ENCODE measurements around the gene EXD3. TPM values are rescaled to one million over a fixed set of nuclear protein-coding genes. Genes with fewer than 3 reads are reported as not detected.

EXD3 gene
- total and polyA plus RNA-seq, 2 of the 13 experiments (the other 11 are each of a cell fraction or from before 2014, with no cell fraction given) = 2.7 to 4.8 TPM

DNA sequence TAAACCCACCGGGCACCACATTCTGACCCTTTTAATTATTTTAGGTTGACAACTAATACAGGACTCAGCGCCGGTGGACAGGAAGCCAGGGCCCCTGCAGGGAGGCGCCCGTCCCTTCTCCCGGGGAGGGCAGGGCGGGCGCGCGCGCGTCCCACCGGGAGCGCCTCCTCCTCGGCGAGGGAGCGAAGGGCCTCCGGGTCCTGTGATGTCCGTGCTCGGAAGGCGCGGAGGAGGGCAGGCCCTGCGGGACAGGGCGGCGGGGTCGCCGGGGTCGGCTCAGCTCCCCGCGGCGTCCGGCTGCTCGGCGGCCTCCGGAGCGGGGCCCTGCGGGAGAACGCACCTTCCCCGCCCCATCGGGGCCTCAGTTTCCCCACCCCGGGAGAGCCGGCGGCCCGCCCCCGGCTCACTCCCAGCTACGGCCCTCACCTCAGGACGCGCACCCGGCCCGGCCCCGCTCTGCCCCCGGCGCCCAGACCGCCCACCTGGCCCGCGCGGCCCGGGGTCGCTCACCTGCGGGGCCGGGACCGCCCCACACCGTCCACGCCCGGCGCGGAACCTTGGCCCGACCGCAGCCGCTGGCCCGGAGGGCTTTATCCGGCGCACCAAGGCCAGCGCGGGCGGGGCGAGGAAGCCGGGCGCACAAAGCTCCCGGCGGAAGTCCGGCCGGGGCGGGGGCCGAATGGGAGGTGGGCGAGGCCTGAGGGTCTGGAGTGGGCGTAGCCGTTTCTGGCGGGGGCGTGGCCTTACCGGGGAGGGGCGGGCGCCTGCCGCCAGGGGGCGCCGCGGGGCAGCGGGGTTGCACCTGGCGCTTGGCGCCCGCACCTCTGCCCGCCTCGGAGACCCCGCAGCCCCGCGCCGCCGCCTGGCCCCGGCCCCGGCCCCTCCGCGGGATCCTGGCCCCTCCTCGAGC is at the start of gene EXD3, which contains the start of gene NOXA1 (continued):
- TF ChIP-seq NBN (conservative IDR thresholded peaks at IDR 0.05) (no peak), RNF2 (conservative IDR thresholded peaks at IDR 0.05; ENCODE audit: low read depth) (no peak), ZNF350 (CRISPR knock-in tag; IDR thresholded peaks at IDR 0.05; ENCODE audit: borderline replicate concordance, low read depth) (no peak), ZNF557 (CRISPR knock-in tag; IDR thresholded peaks at IDR 0.05) (no peak), ZNF331 (CRISPR knock-in tag; IDR thresholded peaks at IDR 0.05) (peak; percentile 84), RORA (CRISPR knock-in tag; IDR thresholded peaks at IDR 0.05) (no peak), ZNF3 (CRISPR knock-in tag; IDR thresholded peaks at IDR 0.05) (no peak), RBAK (CRISPR knock-in tag; IDR thresholded peaks at IDR 0.05) (no peak), ZNF891 (CRISPR knock-in tag; IDR thresholded peaks at IDR 0.05) (0 out of 2 replicates have a peak, but pooled peaks have one; percentile 30), ZBTB49 (CRISPR knock-in tag; IDR thresholded peaks at IDR 0.05; ENCODE audit: borderline replicate concordance) (no peak), NR2C2 (CRISPR knock-in tag; IDR thresholded peaks at IDR 0.05; ENCODE audit: borderline replicate concordance) (peak; percentile 84), KMT2A (CRISPR knock-in tag; IDR thresholded peaks at IDR 0.05) (peak; percentile 79), ZNF367 (CRISPR knock-in tag; IDR thresholded peaks at IDR 0.05; ENCODE audit: borderline replicate concordance) (no peak), IRX3 (CRISPR knock-in tag; IDR thresholded peaks at IDR 0.05; ENCODE audit: borderline replicate concordance, low read depth) (peak; percentile 78; the same call in 1 of the 2 replicates), SALL2 (CRISPR knock-in tag; IDR thresholded peaks at IDR 0.05) (peak; percentile 91), ZIK1 (CRISPR knock-in tag; IDR thresholded peaks at IDR 0.05; ENCODE audit: borderline replicate concordance, low read depth) (peak; percentile 78; the same call in 1 of the 2 replicates), ZNF260 (CRISPR knock-in tag; IDR thresholded peaks at IDR 0.05; ENCODE audit: borderline replicate concordance, low read depth) (no peak), CREB1 (IDR thresholded peaks at IDR 0.05) (no peak), CREB1 (CRISPR knock-in tag; IDR thresholded peaks at IDR 0.05) (no peak), POGZ (CRISPR knock-in tag; IDR thresholded peaks at IDR 0.05) (peak; percentile 69; the same call in 1 of the 2 replicates), ZFAT (CRISPR knock-in tag; conservative IDR thresholded peaks at IDR 0.05) (no peak), JARID2 (CRISPR knock-in tag; IDR thresholded peaks at IDR 0.05; ENCODE audit: insufficient replicate concordance) (no peak), TGIF2 (CRISPR knock-in tag; IDR thresholded peaks at IDR 0.05) (peak; percentile 65; the same call in 1 of the 2 replicates)
- TF ChIP-seq, protein P1, sequence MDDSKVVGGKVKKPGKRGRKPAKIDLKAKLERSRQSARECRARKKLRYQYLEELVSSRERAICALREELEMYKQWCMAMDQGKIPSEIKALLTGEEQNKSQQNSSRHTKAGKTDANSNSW (CRISPR knock-in tag; IDR thresholded peaks at IDR 0.05; ENCODE audit: borderline replicate concordance) = no peak
- TF ChIP-seq, protein P2, sequence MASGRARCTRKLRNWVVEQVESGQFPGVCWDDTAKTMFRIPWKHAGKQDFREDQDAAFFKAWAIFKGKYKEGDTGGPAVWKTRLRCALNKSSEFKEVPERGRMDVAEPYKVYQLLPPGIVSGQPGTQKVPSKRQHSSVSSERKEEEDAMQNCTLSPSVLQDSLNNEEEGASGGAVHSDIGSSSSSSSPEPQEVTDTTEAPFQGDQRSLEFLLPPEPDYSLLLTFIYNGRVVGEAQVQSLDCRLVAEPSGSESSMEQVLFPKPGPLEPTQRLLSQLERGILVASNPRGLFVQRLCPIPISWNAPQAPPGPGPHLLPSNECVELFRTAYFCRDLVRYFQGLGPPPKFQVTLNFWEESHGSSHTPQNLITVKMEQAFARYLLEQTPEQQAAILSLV (CRISPR knock-in tag; IDR thresholded peaks at IDR 0.05; ENCODE audit: borderline replicate concordance) = no peak; the same call in 1 of the 2 replicates
- TF ChIP-seq, protein P3, sequence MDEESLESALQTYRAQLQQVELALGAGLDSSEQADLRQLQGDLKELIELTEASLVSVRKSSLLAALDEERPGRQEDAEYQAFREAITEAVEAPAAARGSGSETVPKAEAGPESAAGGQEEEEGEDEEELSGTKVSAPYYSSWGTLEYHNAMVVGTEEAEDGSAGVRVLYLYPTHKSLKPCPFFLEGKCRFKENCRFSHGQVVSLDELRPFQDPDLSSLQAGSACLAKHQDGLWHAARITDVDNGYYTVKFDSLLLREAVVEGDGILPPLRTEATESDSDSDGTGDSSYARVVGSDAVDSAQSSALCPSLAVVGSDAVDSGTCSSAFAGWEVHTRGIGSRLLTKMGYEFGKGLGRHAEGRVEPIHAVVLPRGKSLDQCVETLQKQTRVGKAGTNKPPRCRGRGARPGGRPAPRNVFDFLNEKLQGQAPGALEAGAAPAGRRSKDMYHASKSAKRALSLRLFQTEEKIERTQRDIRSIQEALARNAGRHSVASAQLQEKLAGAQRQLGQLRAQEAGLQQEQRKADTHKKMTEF (CRISPR knock-in tag; IDR thresholded peaks at IDR 0.05) = peak; percentile 47; the same call in 1 of the 2 replicates
